GM18861 (cell line): Measurements from ENCODE around the gene UNC80.

Source experiments
- ATAC-seq: cut with Tn5 transposase; IDR thresholded peaks from one replicate; pipeline ENCODE4 v1.9.1; 2021; ENCODE audit not compliant: unreplicated experiment

The UNC80 gene

DNA sequence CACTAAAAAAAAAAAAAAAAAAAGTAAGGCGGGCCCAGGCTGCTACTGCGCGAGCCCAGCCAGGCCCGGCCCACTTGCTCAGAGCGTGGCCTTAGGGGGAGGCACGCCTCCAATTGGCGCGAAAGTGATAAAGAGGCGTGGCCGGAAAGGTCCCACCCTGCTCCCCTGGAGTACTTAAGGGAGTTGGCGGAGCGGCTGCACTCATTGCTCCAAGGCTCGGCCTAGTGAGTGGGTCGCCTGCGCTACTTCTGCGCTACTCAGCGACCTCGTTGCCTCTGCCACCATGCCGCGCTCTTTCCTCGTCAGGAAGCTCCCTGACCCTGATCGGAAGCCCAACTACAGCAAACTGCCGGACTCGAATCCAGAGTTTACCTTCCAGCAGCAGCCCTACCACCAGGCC is 36.9 kb downstream of the UNC80 start:
- no peak for ATAC-seq

DNA sequence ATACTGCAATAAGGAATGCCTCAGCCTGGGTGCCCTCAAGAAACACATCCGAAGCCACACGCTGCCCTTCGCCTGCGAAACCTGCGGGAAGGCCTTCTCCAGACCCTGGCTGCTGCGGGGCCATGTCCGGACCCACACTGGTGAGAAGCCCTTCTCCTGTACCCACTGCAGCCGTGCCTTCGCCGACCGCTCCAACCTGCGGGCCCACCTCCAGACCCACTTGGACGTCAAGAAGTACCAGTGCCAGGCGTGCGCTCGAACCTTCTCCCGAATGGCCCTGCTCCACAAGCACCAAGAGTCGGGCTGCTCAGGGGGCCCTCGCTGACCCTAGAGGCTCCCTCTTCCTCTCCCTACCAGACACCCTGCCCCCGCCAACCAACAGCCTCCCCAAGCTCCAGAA is 37.6 kb downstream of the UNC80 start:
- no peak for ATAC-seq

DNA sequence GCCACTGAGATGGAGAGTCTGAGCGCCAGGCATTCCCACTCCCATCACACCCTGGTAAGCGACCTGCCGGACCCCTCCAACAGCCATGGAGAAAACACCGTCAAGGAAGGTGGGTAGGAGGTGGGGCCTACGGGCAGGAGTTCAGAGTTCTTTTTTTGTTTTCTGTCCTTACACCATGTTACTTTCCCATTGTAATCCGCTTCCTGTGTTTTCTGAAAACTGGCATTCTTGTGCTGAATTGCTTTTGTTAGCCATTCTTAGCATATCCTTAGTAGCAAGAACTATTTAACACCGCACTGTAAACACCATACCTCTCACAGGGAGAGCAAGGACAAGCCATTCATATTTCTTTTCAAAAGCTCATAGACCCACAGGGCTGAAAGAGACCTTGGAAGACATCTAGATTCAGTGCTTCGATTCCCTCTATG is 46.2 kb downstream of the UNC80 start:
- no peak for ATAC-seq

DNA sequence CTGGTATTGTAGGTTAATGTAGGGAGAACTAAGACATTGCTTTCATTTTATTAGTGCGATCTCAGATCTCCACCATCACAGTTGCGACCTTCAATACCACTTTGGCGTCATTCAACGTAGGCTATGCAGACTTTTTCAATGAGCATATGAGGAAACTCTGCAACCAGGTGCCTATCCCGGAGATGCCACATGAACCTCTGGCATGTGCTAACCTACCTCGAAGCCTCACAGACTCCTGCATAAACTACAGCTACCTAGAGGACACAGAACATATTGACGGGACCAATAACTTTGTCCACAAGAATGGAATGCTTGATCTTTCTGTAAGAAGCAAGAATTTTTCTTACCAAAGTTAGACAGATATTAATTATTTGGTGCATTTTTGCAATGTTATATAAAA is 47.3 kb downstream of the UNC80 start:
- no peak for ATAC-seq

DNA sequence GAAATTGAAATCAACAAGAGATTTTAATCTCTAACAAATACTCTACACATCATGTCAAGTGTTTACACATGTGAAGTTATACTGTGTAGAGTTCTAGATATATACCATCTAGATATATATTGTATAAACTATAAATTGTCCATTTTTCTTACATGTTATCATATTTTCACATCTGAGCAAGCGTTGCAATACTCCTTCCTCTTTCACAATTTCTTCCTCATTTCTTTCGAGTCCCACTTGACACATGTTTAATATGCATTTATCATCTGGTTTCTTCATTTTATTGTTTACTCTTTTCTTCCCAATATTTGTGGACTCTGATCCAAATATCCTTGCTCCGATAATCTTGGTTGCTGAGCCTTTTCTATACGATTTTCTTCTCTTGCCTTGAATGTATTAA is 50.2 kb downstream of the UNC80 start:
- ATAC-seq: no peak

DNA sequence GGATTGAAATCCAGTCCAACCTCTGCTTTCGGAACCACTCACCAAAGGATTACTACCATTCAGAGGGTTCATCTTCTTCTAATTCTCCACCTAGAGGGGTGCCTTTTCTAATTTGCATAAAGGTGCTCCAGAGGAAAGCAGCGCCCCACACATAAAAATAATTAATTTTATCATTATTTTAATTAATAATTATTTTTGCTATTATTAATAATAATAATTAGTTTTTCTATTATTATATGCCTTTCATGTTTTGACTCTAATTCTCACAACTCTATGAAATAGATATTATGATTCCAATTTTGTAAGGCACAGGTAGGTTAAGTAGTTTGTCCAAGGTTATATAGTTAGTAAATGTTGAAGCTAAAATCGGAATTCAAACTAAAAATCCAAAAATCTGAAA is 51.9 kb downstream of the UNC80 start:
- no peak for ATAC-seq

- no peak for ATAC-seq
Observed at GRCh38 chr2:209824391-209824790, 52.8 kb downstream of the UNC80 start.

GRCh38 chr2:209830722-209831465 is 59.3 kb downstream of the UNC80 start:
- no peak for ATAC-seq

GRCh38 chr2:209834767-209835166 is 63.1 kb downstream of the UNC80 start:
- no peak for ATAC-seq

DNA sequence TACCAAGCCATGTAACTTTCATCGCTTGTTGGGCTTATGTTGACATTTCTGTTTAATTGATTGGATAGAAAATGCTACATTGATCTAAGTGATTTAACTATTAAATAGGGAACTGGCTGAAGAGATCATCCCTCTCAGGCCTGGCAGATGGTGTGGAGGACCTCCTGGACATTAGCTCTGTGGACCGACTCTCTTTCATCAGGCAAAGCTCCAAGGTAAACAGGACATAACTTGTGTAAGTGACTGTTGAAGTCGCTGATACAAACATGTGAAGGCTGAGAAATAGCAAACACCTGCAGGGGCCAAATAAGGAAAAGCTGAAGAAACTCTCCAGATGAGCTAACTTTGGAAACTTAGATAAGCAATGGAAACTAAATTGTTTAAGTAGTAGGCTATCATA is 68.8 kb downstream of the UNC80 start:
- ATAC-seq: no peak

GRCh38 chr2:209845666-209846065 is 74.0 kb downstream of the UNC80 start:
- ATAC-seq: no peak

- ATAC-seq: no peak
Observed at GRCh38 chr2:209864716-209865295, 93.2 kb downstream of the UNC80 start.

- ATAC-seq: no peak
Observed at GRCh38 chr2:209868271-209868994, 96.8 kb downstream of the UNC80 start.

- no peak for ATAC-seq
Observed at GRCh38 chr2:209870067-209870466, 98.4 kb downstream of the UNC80 start.

GRCh38 chr2:209872675-209873074 is 101.0 kb downstream of the UNC80 start:
- no peak for ATAC-seq

DNA sequence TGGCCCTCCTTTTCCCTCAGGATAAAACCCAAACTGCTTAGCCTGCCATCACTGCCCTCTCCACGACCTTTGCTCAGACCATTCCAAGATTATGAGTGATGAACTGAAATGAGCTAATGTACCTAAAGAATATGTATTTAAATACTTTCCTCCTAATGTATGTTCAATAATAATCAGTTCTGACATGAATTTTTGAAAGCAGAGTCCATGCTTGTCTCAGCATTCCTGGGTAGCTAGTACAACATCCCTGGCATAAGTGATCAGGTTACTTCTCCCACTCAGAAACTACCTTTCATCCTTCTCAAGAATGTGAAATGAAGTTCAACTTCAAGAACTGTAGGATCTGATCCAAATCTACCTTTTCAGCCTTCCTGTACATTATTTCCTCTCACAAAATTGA is 103.6 kb downstream of the UNC80 start:
- no peak for ATAC-seq

GRCh38 chr2:209876211-209876610 is 104.6 kb downstream of the UNC80 start:
- no peak for ATAC-seq

DNA sequence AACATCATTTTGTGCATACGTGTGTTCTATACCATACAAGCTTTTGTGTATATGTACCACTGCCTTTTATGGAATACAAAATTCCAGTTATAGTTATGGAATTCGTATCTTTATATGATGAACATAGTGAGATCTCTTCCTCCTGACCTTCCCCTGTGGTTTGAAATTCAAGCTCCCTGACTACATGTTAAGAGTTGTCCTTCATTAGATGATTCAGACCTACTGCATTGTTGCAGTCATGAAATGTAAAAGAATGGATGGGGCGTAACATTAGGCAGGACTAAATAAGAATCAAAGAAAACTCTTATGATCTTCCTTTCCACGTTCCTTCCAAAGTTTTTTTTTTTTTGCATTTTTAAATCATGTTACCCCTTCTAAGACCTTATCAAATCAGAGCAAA is 107.1 kb downstream of the UNC80 start:
- ATAC-seq: no peak

GRCh38 chr2:209900638-209901037 is 129.0 kb downstream of the UNC80 start:
- ATAC-seq: no peak

DNA sequence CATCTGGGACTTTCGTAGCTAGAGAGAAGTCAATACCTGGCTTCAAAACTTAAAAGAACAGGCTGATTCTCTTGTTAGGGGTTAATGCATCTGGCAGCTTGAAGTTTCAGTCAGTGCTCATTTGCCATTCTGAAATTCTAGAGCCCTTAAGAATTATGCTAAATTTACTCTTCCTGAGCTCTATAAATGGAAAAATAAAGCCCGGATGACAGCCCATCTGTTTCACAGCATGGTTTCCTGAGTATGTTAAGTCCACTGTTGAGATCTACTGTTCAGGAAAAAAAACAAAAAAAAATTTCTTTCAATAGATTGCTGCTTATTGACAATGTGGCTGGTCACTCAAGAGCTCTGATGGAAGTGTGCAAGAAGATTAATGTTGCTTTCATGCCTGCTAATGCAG is 129.5 kb downstream of the UNC80 start:
- no peak for ATAC-seq

GRCh38 chr2:209905691-209906090 is 134.1 kb downstream of the UNC80 start:
- no peak for ATAC-seq

- no peak for ATAC-seq
Observed at GRCh38 chr2:209907746-209908145, 136.1 kb downstream of the UNC80 start.
